ENCODE data around the gene OR5AK2. TPM values are rescaled to one million over a fixed set of nuclear protein-coding genes. Genes with fewer than 3 reads are reported as not detected.

Gene OR5AK2
- total RNA-seq, 1 experiment from 2014 or later, result not detected

DNA sequence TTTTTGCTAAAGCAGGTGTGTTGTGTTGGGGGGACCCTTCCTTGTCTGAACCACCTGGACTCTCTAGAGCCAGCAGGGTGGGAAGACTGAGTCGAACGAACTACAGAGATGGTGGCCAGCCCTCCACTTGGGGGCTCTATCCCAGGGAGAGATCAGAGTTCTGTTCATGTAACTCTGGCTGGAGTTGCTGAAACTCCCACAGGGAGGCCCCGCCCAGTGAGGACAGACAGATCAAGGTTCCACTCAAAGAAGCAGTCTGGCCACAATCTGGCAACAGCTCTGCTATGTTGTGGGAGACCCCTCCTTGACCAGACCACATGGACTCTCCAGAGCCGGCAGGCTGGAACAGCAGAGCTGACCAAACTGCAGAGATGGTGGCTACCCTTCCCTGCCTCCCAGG is 20.2 kb upstream of the OR5AK2 start:
- Histone ChIP-seq H3K18ac (ENCODE audit: insufficient read length, low read depth, low read length) (no peak overlapping the region), H3K4me1 (ENCODE audit: insufficient read depth, low read length) (no peaks in the 10 kb centered on the region), H4K91ac (ENCODE audit: insufficient read length, low read depth, low read length) (no peak overlapping the region), H3K56ac (ENCODE audit: insufficient read length, low read depth, low read length) (no peak overlapping the region), H3K4ac (ENCODE audit: low read depth, low read length) (no peak overlapping the region), H3K14ac (ENCODE audit: insufficient read depth, low read length) (peak overlapping the region; percentile 57; the same call in 1 of the 2 replicates), H3K23ac (ENCODE audit: insufficient read length, low read depth, low read length) (no peak overlapping the region), H2BK12ac (ENCODE audit: insufficient read length, low read depth, low read length) (no peak overlapping the region), H2BK5ac (ENCODE audit: insufficient read length, low read length) (no peak overlapping the region), H3K27ac (ENCODE audit: insufficient read length, low read depth, low read length) (no peak overlapping the region), H2BK120ac (ENCODE audit: low read depth, low read length, poor library complexity, severe bottlenecking) (no peak overlapping the region), H3K23me2 (ENCODE audit: insufficient read length, low read depth, low read length, poor library complexity, severe bottlenecking) (no peaks in the 10 kb centered on the region), H3K27me3 (ENCODE audit: insufficient read depth, low read length) (no peaks in the 10 kb centered on the region), H3K79me1 (ENCODE audit: insufficient read depth, low read depth, low read length, poor library complexity, severe bottlenecking) (no peaks in the 10 kb centered on the region), H3K4me2 (ENCODE audit: insufficient read depth, insufficient read length, low read length) (no peak overlapping the region), H2BK20ac (ENCODE audit: low read depth, low read length, poor library complexity, severe bottlenecking) (no peak overlapping the region), H2BK15ac (ENCODE audit: low read depth, low read length) (no peak overlapping the region), H4K8ac (replicated peaks; ENCODE audit: insufficient read length, low read depth, low read length) (no peak overlapping the region), H3T11ph (ENCODE audit: low read length) (no peak overlapping the region), H3K9me3 (ENCODE audit: control insufficient read depth, low read depth, low read length) (peaks cover 6% of the 10 kb centered on the region), H2AK5ac (ENCODE audit: insufficient read length, low read length) (no peak overlapping the region), H4K20me1 (ENCODE audit: control insufficient read depth, insufficient read depth, insufficient read length) (no peaks in the 10 kb centered on the region), H3K9ac (ENCODE audit: extremely low read depth, insufficient read length, low read length) (no peak overlapping the region), H4K5ac (ENCODE audit: insufficient read length, low read depth, low read length) (no peak overlapping the region), H3K79me2 (ENCODE audit: insufficient read depth, low read length) (no peaks in the 10 kb centered on the region), H2AFZ (ENCODE audit: low read length) (no peak overlapping the region)
- Mint-ChIP-seq H3K36me3 (ENCODE audit: insufficient read depth in 1 of 3, low read depth in 3 of 3) (peaks cover 0 to 3% (median 0%) of the 10 kb centered on the region in 3 experiments; a peak in 2 of 7 replicates), H3K27ac (no peak overlapping the region; a peak in 1 of 7 replicates), H3K4me3 (no peak overlapping the region), H3K9me3 (peaks cover 24 to 46% of the 10 kb centered on the region in 2 experiments), H3K27me3 (ENCODE audit: low read depth) (no peaks in the 10 kb centered on the region; the same call in 1 of the 2 replicates), H3K4me1 (no peaks in the 10 kb centered on the region)
- TF ChIP-seq, protein P1, sequence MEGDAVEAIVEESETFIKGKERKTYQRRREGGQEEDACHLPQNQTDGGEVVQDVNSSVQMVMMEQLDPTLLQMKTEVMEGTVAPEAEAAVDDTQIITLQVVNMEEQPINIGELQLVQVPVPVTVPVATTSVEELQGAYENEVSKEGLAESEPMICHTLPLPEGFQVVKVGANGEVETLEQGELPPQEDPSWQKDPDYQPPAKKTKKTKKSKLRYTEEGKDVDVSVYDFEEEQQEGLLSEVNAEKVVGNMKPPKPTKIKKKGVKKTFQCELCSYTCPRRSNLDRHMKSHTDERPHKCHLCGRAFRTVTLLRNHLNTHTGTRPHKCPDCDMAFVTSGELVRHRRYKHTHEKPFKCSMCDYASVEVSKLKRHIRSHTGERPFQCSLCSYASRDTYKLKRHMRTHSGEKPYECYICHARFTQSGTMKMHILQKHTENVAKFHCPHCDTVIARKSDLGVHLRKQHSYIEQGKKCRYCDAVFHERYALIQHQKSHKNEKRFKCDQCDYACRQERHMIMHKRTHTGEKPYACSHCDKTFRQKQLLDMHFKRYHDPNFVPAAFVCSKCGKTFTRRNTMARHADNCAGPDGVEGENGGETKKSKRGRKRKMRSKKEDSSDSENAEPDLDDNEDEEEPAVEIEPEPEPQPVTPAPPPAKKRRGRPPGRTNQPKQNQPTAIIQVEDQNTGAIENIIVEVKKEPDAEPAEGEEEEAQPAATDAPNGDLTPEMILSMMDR (conservative IDR thresholded peaks at IDR 0.05), result no peak
- no peak for DNase-seq
- no CpG with 5 or more reads among the region's 4 CpGs for whole genome bisulfite sequencing (ENCODE audit: extremely low coverage, insufficient read length, low lambda C conversion rate)

All from H9 (cell line).